NB4 (cell line): Measurements from ENCODE around the gene GPSM1.

Source experiments
- DNase-seq: peaks from one replicate; pipeline ENCODE4 v3.0.0; 2010; ENCODE audit warnings: low read depth
- H3K4me3 ChIP-seq: one replicate; pipeline ENCODE4 v1.5.1; 2011; ENCODE audit warnings: mild to moderate bottlenecking, low read depth, low read length, moderate library complexity
- CTCF ChIP-seq: IDR thresholded peaks from one replicate; pipeline ENCODE4 v1.5.1; 2012; ENCODE audit warnings: low read depth, low read length
- MYC ChIP-seq: IDR thresholded peaks from 2 replicates; pipeline ENCODE4 v1.6.1; 2011; ENCODE audit warnings: low read depth, low read length
- POLR2A ChIP-seq: IDR thresholded peaks from 2 replicates; pipeline ENCODE4 v1.6.1; 2011; ENCODE audit warnings: mild to moderate bottlenecking; ENCODE audit not compliant: insufficient read length; ENCODE audit errors: extremely low read depth
- TF ChIP-seq, protein P1 (sequence below): IDR thresholded peaks from 2 replicates; pipeline ENCODE4 v1.6.1; 2011; ENCODE audit warnings: low read depth, low read length

GPSM1 gene

DNA sequence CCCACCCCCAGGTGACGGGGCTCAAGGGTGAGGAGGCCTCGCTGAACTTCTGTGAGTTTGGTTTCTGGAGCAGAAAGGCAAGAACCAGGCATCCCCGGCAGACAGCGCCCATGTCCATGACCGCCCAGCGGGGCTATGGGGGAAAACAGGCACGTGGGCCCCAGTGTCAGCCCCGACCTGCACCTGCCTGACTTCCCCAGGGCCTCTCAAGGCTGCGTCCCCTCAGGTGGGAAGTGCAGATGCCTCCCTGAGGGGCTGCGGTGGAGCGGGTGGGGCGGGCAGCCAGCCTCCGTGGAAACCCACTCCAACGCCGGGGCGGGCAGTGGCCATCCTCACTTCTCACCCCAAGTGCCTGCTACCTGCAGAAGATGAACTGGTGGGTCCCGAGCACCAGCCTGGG, 53.0 kb downstream of the GPSM1 start:
- no peak for DNase-seq
- TF ChIP-seq CTCF (no peak), MYC (no peak)
- TF ChIP-seq, protein P1, sequence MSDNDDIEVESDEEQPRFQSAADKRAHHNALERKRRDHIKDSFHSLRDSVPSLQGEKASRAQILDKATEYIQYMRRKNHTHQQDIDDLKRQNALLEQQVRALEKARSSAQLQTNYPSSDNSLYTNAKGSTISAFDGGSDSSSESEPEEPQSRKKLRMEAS = no peak
- no peak overlapping the region for H3K4me3 ChIP-seq

DNA sequence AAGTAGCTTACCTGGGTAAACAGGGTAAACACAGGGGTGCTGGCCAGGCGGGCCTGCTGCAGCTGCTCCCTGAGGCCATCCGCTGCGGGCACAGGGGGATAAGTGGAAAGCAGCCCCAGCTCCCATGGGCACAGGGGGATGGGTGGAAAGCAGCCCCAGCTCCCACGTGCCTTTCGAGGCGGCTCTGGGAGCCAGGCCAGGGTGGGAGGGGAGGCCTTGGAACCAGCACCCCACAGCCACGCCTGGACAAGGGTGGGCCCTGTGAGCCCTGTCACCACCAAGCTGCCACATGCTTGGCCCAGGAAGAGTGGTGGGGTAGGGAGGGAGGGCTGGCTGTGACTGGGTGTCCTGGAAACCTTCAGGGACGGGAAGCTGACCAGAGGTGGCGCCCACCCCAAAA, 54.0 kb downstream of the GPSM1 start:
- no peak overlapping the region for H3K4me3 ChIP-seq
- TF ChIP-seq, protein P1 = no peak
- TF ChIP-seq POLR2A = no peak
- no peak for TF ChIP-seq CTCF
- TF ChIP-seq MYC = no peak
- DNase-seq = no peak

DNA sequence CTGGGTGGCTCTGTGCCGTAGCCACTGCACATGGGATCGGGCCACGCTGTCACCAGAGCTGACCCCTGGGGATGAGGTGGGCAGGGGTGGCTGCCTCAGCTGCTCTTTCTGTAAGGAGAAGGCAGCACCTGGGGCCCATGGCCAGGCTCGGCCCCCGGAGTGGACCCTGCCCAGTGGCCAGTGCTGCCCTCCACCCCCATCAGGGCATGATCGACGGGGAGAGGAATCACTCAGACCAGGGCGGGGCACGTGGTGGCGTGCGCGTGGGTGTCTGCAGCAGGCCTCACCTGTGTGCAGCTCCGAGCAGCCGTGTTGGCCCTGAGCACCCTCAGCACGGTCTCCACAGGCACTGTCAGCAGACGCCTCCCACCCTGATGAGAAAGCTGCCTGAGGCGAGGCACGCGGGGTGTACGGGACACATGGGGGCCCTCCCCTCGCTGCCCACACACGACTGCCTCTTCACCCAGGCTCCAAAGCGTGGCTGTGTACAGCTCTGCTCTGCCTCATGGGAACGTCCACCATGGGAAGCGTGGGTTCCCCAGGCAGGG, 54.7 kb downstream of the GPSM1 start:
- no peak for TF ChIP-seq POLR2A
- TF ChIP-seq, protein P1 = no peak
- TF ChIP-seq CTCF = no peak
- no peak for TF ChIP-seq MYC
- no peak for DNase-seq
- no peak overlapping the region for H3K4me3 ChIP-seq

DNA sequence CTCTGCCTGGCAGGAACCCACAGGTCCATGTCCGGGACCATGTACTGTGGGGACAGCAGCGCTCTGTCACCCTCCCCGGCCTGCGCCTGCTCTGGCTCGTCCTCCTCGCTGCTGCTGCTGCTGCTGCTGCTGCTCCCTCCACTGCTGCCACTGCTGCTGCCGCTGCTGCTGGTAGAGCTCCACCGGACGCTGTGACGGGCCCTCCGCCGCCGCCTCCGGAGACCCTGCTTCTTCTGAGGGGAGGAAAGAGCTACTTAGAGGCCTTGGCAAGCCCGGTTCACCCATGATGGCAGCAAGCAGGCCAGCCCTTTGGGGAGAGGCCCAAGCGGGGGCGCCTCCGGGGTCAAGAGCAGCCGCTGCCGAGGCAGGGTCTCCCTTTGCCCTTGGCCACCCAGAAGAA, 56.1 kb downstream of the GPSM1 start:
- no peak for DNase-seq

DNA sequence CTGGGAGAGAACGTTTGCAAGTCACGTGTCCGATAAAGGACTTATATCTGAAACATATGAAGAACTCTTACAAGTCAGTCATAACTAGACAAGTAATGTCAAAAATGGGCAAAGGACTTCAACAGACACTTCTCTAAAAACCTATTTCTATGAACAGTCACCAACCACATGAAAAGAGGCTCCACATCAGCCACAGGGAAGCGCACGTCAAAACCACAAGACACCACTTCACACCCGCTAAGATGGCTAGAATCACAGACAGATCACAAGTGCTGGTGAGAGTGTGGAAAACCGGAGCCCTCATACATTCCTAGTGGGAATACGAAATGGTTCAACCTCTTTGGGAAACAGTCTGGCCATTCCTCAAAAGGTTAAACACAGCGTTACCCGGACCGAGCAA, 57.7 kb downstream of the GPSM1 start:
- H3K4me3 ChIP-seq = no peak overlapping the region
- TF ChIP-seq, protein P1 = no peak
- no peak for TF ChIP-seq MYC
- no peak for TF ChIP-seq POLR2A
- TF ChIP-seq CTCF = no peak
- peak; percentile 37 for DNase-seq

More for the DNA sequence above, 56.1 kb downstream of the GPSM1 start:
- TF ChIP-seq POLR2A (no peak), MYC (no peak), CTCF (no peak)
- TF ChIP-seq, protein P1 = no peak
- H3K4me3 ChIP-seq = no peak overlapping the region

- H3K4me3 ChIP-seq = no peak overlapping the region
- peak; percentile 93 for DNase-seq
- TF ChIP-seq, protein P1 = peak; percentile 90
- TF ChIP-seq MYC (peak; percentile 88), POLR2A (no peak), CTCF (no peak)
These were observed 58.7 kb downstream of the GPSM1 start for GRCh38 chr9:136386018-136386417.
